Anterior cingulate cortex (tissue), 58 donors: ENCODE data around the gene SULT1A1.
"Not testable (repeated sequence)": the region's sequence is repeated elsewhere in the genome, so short reads cannot be mapped to it uniquely, and the experiment has no call there.

Experiments used
- DNase-seq, 58 donors: peaks; one replicate each; lab custom pipeline; 2025; lab: John Stamatoyannopoulos, UW

SULT1A1 gene

DNA sequence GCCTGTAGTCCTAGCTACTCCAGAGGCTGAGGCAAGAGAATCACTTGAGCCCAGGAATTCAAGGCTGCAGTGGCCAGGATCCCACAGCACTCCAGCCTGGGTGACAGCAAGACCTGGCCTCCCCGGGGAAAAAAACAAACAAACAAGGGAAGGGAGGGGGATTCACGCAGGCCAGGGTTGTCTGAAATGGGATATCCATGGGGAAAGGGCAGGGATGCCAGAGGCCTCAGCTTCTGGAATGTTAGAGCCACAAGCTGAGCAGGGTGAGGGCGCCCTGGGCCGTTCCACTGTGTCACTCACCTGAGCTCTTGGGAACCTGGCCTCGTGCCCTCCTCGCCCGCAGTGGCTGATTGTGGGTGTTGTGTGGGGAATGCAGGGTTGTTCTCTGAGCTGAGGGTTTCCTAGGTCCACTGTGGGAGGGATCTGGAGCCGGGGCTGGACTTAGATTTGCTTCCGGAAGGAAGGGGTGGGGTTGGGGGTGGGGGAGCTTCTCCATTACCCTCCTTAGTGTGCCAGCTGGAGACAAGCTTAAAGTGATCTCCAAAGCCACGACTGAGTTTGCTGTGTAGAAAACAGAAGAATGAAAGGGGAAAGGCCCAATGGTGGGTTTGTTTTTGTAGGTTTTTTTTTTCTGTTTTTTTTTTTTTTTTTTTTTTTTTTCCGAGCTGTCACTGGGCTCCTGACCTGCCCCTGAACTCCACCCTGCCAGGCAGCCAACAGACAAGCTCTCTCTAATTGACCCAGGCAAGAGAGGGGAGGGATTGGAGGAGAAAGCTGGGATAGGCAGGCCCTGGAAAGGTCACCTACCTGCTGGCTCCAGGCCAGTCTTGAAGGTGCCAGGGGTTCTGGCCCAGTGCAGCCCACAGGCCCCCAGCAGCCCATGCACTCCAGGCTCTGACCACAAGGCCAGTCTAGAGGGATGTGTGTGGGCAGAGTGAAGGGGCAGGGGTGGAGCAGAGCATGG lies at the start of gene SULT1A1:
Gene SULT1A1 (minus strand): TSS at position 414 of the 964 bp plus-strand sequence. CDS start 1,189 bp downstream, outside the sequence.
- peak in 1 of 58 donors; percentile 4 for DNase-seq

DNA sequence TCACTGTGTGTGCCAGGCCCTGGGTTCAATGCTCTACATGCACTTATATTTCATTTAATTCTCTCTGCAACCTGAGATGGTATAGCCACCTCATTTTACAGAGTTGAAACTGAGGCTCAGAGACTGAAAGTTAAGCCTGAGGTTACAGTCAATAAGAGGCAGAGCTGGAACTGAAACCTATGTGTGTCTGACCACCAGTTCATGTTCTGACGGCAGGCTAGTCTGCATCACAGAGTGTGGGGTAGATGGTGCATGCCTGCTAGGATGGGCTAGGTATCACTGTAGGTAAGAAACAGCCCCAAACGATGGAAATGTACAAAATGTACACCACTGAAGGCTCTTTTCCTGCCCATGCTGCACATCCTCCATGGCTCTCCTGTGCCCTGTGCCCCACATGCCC lies 30.1 kb upstream of the SULT1A1 start:
- not testable (repeated sequence) for DNase-seq

DNA sequence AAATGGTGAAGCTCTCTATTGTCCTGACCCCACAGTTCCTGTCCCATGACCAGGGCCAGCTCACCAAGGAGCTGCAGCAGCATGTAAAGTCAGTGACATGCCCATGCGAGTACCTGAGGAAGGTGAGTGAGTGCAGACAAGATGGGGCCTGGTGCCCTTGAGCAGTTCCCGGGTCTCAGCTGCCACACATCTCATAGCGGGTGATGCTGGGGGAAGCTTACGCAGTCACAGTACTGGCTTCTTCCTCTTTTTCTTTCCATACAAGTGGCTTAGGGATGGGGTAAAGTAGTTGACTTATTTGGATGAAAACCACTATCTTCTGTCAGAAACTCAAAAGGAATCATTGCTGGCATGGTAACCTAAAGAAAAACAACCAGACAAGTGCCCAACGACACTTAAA lies 28.5 kb upstream of the SULT1A1 start:
- not testable (repeated sequence) for DNase-seq

DNA sequence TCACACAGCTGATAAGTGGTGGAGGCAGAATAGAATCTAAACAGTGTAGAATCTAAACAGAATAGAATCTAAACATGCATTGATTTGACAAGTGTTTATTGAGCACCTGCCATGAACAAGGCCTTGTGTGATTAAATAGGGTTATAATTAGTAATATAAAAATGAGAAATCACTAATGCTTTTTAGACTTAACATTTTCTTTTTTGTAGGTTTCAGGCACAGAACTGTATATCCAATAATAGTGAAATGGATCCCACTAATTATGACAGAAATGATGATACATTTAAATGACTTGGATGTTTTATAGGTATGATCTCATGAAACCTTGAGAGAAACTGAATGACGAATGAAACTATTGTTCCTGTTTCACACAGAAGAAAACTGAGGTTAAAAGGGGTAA lies 27.9 kb upstream of the SULT1A1 start, which contains the start of gene NPIPB8:
Gene NPIPB8 (plus strand): TSS at position 301 of the 400 bp plus-strand sequence. CDS start 296 bp downstream, outside the sequence.
- DNase-seq = not testable (repeated sequence)

DNA sequence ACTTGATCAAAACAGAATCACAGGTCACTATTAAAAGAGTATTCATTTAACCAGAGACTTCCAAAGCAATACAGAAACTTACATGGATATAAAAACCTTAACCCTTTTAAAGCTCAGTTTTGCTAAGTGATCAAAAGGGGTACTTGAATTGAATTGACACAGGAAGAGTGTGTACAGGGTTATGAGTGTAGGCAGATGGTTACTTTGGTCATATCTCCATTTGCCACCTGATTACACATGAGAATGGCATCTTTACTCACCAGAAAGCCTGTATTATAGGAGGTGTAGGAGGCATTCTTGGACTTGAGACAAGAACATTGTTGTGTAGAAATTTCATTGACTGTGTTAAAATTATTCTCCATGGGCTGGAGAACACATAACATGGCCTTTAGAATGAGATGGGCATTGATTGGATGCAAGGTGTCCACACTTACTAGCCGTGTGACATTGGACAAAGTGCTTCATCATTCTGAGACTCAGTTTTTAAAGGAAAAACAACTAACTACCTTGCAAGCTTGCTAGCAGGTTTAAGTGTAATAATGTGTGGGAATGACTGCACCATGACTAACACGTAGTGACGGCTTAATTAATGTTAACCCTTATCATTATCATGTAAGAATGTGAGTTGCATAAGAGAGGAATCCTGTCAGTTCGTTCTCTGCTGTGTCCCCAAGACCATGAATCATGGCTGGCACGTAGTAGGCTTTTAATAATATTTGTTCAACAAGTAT lies 26.4 kb upstream of the SULT1A1 start:
- not testable (repeated sequence) for DNase-seq

DNA sequence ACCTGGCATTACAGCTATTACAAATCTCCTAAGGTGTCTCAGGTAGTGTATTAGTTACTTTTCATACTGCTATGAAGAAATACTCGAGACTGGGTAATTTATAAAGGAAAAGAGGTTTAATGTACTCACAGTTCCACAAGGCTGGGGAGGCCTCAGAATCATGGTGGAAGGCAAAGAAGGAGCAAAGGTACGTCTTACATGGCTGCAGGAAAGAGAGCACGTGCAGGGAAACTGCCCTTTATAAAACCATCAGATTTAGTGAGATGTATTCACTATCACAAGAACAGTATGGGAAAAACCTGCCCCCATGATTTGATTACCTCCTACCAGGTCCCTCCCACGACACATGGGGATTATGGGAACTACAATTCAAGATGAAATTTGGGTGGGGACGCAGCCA lies 21.1 kb upstream of the SULT1A1 start:
- DNase-seq = not testable (repeated sequence)

DNA sequence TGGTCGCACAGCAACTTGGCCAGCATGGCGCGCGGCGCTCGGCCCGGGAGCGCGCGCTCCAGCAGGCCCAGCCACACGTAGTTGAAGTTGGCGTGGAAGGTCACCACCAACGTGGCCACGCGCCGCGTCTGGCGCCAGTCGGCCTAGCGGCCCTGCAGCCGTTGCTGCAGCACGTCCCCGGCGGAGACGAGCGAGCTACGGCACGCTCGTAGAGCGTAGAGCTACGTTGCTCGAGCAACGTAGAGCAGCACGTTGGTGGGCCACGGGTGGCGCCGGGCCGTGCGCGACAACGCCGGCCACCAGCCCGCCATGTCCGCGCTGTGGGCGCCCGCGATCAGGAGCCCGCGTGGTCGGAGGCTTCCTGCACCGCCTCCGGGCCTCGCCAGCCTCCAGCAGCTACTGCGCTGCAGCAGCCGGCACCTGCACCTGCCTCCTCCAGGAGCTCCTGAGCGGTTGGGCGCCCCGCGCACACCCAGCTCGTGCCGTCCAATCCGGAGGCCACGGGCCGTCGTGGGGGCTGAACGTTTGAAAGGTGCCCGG lies 13.4 kb upstream of the SULT1A1 start:
- peak in 26 of 58 donors; percentile 7 to 71 (median 32) for DNase-seq

DNA sequence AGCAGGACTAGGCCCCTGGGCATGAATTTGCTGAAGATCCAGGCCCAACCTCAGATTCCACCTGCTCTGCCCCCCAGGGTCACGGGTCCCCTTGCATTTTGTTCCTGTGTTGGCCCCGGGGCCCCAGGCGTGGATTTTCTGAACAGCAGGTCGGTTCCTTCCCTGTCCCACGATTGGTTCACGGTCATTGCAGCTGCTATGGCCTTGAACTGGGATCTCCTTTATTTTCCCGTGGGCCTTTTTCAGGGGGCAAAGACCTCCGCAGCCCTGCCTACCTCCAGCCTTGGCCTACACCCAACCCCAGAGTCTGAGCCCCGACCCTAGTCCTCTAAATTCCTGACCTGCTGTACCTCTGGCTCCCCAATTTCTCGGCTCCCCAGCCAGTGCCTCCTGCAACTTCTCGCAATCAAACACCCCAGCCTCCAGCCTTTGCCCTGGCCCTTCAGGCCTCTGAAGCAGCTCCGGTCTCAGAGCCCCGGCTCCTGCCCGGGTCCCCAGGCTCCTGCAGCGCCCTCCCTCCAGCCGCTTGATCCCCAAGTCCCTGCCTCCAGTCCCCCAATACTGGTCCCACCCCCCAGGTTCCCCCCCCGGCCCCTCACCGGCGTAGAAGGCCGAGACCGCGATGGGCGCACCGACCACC lies 12.8 kb upstream of the SULT1A1 start:
- DNase-seq = peak in 1 of 58 donors; percentile 55

DNA sequence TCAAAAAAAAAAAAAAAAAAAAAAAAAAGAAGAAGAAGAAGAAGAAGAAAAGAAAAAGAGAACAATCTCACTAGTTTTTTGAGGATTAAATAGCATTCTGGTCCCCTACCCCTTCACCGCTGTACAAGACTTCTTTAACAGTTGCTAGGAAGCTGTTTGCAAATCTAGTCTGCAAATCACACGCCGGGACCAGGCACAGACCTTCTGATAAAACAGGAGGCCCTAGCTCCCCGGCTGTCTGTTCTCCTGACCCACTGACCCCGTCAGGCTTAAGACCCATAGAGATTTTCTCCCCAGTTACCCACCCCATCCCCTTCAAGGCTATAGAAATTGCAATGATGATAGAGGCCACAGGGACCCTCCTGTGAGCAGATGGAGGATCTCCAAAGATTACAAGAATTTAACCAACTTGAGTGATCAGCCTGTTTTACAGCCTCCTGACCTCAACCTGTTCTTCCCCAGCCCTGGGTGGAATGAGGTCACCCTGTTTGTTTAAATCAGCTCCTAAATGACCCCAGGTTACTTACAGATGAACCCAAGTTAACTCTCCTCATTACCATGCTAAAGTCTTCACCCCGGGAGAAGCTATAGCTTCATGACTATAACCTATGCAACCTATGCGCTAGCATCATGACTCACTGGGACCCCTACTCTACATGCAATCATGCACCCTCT lies 11.8 kb upstream of the SULT1A1 start:
- no peak for DNase-seq

DNA sequence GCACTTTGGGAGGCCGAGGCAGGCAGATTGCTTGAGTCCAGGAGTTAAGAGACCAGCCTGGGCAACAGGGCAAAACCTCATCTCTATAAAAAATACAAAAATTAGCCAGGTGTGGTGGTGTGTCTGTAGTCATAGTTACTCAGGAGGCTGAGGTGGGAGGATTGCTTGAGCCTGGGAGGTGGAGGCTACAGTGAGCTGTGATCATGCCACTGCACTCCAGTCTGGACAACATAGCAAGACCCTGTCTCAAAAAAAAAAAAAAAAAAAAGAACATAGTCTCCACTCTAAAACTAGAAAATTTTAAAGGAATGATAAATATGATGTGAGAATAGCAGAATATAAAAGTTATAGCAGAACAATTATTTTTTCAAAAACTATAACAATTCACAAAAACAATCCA lies 10.5 kb upstream of the SULT1A1 start:
- not testable (repeated sequence) for DNase-seq

DNA sequence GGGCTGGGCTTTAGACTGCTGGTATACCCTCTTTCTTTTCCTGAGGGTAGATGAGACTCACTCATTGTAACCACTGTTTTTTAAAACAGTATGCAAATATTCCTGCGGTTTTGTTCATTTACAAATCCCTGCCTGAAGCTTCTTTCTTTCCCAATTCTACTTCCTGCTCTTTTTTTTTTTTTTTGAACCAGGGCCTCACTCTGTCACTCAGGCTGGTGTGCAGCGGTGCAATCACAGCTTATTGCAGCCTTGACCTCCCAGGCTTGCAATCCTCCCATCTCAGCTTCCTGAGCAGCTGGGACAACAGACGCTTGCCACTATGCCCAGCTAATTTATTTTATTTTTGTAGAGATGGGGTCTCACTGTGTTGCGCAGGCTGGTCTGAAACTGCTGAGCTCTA lies 8.0 kb upstream of the SULT1A1 start:
- DNase-seq = no peak

DNA sequence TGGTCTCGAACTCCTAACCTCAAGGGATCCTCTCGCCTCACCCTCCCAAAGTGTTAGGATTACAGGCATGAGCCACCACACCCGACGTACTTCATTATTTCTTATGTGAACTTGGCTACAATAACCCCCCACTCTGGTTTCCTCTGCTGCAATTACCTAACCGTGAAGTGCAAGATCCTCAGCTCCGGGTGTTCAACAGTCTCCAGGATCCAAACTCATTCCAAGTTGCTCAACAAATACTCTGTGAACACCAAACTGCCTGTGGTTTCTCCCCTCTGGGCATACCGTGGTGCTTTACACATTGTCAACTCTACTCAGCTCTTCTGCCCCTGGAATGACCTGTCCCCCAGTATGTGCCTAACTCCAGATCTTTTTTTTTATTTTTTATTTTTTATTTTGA lies 6.8 kb upstream of the SULT1A1 start:
- no peak for DNase-seq

DNA sequence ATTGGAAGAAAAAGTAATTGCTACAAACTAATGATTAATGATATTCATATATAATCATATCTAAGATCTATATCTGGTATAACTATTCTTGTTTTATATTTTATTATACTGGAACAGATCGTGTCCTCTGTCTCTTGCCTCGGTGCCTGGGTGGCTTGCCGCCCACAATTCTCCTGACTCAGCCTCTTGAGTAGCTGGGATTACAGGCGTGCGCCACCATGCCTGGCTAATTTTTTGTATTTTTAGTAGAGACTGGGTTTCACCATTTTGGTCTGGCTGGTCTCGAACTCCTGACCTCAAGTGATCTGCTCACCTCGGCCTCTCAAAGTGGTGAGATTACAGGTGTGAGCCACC lies 6.4 kb upstream of the SULT1A1 start:
- DNase-seq = not testable (repeated sequence)

DNA sequence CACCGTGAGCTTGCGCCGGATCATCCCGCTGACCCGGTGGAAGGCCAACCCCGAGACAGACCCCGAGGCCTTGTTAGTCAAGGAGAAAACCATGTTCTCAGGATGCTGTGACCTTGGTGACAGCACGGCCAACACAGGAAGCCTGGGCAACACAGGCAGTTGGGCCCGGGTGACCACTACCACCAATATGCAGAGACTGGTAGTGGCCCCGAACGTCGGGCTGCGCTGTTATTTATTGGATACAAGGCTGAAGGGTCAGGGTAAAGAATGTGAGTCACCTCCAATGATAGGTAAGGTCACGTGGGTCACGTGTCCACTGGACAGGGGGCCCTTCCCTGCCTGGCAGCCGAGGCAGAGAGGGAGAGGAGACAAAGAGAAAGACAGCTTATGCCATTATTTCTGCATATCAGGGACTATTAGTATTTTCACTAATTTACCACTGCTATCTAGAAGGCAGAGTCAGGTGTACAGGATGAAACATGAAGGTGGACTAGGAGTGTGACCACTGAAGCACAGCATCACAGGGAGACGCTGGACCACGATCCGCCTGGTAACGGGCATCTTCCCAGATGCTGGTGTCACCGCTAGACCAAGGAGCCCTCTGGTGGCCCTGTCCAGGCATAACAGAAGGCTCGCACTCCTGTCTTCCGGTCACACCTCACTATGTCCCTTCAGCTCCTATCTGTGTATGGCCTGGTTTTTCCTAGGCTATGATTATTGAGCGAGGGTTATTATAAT lies 5.8 kb upstream of the SULT1A1 start:
- peak in 28 of 58 donors; percentile 2 to 61 (median 31) for DNase-seq

DNA sequence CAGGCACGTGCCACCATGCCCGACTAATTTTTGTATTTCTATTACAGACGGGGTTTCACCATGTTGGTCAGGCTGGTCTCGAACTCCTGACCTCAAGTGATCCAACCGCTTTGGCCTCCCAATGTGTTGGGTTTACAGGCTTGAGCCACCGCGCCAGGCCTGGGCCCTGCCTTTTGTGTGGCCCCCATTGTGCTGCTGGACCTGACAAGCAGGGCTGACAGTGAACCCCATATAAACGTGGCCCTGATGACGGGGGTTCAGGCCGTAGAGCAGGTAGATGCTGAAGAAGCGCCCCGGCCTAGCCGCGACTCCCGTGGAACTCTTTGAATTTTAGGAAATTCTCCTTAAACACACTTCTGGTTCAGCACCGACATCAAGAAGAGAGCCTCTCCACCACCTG lies 4.7 kb upstream of the SULT1A1 start:
- not testable (repeated sequence) for DNase-seq

DNA sequence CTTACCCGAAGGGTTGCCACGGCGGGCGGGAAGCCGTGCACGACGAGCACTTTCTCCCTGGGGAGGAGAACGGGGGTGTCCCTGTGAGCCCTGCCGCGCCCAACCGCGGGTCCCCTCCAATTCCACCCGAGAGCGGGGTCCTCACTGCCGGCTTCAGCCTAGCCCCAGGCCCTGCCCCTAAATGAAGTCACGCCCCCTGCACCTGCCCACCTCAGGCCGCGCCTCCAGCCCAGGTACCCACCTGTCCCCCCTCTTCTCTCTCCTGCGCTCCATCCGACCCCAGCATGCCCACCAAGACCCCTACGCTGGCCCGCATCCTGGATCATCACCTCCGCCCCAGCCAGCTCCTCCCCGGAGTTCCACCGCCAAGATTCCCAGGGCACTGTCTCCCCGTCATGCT lies 4.1 kb upstream of the SULT1A1 start:
- DNase-seq = not testable (repeated sequence)

DNA sequence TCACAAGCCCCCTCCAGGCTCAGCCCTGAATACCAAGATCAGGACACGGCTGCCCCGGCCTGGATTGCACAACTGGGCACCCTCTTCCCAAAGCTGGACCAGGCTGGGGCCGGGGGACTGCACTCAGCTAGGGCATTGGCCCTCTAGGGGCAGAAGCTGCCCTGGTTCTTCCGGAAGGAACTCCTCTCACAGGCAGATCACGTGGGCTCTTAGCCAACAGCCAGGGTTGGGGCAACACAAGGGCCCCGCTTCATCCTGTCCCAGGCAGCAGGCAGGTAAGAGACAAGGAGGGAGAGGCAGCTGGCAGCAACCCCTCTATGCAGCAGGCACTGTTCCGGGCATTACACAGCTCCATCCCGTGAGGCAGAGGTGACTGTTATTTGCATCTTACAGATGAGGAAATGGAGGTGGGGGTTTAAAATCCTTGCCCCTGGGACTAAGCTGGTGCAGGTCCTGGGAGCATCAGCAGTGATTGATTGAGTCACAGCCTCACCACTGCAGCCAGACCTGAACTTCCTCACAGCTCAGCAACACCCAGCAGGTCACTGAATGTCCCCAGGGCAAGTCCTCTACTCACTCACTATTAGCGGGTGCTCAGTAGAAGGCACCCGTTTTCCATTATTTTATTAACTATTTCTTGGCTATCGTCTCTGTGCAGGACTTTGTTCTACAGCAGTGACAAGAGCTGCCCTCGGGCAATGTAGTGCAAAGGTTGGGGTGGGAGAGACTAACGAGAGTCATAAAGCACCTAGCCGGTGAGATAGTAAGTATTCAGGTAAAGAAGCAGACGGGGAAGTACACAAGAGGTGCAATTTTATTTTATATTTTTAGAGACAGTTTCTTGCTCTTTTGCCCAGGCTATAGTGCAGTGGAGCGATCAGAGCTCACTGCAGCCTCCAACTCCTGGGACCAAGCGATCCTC lies 2.8 kb upstream of the SULT1A1 start:
- DNase-seq = not testable (repeated sequence)

DNA sequence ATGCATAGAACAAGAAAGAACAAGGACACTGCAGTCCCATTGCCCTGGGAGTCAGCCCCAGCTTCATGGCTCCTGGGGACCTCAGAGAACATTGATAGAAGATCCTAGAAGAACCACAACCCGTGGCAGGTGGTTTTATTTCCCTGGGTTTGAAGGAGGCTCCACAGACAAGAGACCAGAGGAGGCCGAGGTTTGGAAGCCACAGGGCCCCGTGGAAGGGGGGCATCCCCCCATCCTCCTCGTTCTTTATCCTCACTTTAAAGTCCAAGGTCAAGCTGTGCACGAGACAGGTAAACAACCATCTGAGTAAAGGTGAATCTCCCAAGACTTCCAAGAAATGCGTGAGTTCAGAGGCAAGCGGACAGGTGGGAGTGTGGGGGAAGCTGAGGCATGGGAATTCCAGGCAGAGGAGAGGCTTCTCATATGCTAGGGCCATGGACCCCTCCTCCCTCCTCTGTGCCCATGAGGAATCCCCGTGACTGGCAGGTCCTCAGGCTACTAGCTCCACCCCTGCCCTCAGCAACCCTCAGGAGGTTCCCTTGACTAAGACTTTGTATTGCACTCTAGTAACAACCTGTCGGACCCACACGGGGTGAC lies 849 bp upstream of the SULT1A1 start:
- DNase-seq = no peak
